ENCODE measurements around the gene KRT17.
"Not testable (repeated sequence)": the region's sequence is repeated elsewhere in the genome, so short reads cannot be mapped to it uniquely, and the experiment has no call there.

Gene KRT17

DNA sequence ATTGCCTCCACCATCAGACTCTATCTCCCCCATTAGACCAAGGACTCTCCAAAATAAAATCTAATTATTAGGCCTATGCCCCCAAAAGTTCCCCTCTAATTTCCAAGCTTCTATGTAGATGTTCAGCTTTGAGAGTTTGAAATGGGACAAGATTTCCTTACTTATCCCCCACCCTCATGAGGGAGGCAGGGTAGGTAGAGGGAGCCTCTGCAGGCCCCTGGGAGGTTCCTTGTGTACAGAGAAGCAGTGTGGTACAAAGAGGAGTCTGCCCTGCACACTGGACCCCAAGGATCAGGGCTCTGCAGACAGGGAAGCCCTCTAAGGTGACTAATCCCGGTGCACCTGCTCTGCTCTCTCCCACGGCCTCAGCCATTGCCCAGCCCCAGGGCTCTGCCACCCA is 2.5 kb downstream of the KRT17 start:
- no peak overlapping the region for H3K4me3 ChIP-seq (ENCODE audit: low read depth, low read length)

DNA sequence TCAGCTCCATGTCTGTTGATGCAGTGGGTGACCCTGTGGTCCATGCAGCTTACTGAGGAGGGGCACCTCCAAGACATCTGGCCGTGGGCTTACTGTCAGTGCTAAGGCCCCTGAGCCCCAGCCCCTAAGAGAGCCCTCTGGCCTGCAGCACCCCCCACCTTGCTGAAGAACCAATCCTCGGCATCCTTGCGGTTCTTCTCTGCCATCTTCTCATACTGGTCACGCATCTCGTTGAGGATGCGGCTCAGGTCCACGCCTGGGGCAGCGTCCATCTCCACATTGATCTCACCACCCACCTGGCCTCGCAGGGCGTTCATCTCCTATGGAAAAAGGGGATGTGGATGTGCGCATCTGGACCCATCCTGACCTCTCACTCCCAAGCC is 2.9 kb downstream of the KRT17 start:
- not testable (repeated sequence) for H3K4me3 ChIP-seq (ENCODE audit: low read depth, low read length)

GRCh38 chr17:41620583-41621434 is 3.6 kb downstream of the KRT17 start:
- no peak overlapping the region for H3K4me3 ChIP-seq (ENCODE audit: low read depth, low read length)

GRCh38 chr17:41619927-41620582 is 4.3 kb downstream of the KRT17 start:
- not testable (repeated sequence) for H3K4me3 ChIP-seq (ENCODE audit: low read depth, low read length)

- no peak overlapping the region for H3K4me3 ChIP-seq (ENCODE audit: low read depth, low read length)
Measured at GRCh38 chr17:41619036-41619926, 5.1 kb downstream of the KRT17 start.

DNA sequence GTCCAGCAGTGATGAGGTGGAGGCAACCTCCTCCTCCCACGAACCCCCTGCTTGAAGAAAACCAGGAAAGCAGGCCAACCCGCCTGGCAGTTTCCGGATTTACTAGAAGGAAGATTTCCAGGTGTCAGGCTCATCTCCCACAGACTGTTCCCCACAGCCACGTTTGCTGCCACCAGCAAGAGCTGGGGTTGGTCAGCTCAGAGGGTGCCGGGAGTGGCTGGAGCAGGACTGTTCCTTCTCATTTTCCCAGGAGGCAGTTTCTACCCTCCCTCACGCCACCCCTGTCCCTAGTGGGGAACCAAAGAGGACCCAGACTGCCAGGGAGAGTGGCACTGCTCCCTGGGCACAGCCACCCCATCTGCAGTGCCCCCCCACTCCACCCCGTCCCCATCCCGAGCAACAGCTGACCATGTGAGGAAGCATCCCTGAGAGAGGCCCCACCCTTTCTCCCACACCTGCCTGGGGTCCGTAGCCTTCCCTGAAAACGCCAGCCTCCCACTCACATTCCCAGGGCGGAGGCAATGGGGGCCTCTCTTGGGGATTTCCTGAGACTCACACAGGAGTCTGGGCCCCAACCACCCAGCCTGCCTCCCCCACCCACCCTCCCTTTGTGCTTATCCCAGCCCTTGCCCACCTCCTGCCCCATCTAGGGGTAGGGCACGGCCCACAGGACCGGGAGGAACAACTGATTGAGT is 5.9 kb downstream of the KRT17 start:
- H3K4me3 ChIP-seq (ENCODE audit: low read depth, low read length), result no peak overlapping the region

- no peak overlapping the region for H3K4me3 ChIP-seq (ENCODE audit: low read depth, low read length)
Measured at GRCh38 chr17:41617698-41618097, 6.7 kb downstream of the KRT17 start.

- H3K4me3 ChIP-seq (ENCODE audit: low read depth, low read length), result no peak overlapping the region
Measured at GRCh38 chr17:41617136-41617535, 7.2 kb downstream of the KRT17 start.

DNA sequence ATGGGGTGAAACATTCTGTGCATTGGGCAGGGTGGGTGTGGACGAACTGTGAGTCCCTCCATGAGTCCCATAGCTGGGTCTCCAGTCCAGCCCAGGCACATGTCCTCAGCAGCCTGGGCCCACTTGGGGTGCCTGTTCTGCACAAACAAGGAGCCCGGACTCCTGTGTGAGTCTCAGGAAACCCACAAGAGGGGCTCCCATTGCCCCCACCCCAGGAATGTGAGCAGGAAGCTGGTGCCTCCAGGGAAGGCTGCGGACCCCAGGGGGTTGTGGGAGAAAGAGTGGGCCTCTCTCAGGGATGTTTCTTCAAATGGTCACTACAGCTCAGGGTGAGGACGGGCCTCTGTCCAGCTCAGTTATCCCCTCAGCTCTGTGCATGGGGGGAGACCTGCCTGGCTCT is 7.9 kb downstream of the KRT17 start:
- not testable (repeated sequence) for H3K4me3 ChIP-seq (ENCODE audit: low read depth, low read length)

DNA sequence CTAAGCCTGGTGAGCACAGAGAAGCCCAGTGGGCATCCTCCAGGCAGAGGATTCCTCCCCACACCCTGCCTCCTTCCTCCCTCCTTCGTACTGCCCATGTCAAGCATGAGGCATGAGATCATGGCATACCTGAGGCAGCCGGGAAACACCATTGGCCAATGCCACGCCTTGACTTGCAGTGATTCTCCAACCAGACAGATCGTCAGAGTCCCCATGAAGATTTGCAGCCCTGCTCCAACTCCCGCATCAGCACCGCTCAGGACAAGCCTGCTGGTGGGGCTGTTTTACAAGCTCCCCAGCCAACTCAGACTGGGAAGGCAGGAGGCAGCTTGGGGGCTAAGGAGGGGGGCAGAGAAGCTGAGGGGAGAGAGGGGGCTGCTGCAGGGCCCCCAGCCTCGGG is 8.9 kb downstream of the KRT17 start:
- H3K4me3 ChIP-seq (ENCODE audit: low read depth, low read length), result no peak overlapping the region

DNA sequence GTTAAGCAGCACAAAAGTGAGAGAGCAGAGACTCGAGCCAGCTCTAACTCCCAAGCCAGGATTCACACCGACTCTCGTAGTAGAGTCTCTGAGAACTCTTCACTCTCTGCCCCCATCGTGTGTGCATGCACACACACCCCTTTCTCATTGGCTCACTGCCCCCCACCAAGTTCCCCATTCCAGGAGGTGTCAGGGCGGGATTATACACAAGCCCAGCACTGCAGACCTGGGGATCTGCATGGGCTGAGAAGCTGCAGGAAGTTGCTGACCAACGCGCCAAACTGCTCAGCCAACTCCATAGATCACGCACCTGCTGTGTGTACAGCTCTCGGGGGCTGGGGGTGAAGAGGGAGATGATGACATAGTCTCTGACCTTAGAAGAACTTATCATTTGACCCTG is 9.6 kb downstream of the KRT17 start:
- not testable (repeated sequence) for H3K4me3 ChIP-seq (ENCODE audit: low read depth, low read length)

DNA sequence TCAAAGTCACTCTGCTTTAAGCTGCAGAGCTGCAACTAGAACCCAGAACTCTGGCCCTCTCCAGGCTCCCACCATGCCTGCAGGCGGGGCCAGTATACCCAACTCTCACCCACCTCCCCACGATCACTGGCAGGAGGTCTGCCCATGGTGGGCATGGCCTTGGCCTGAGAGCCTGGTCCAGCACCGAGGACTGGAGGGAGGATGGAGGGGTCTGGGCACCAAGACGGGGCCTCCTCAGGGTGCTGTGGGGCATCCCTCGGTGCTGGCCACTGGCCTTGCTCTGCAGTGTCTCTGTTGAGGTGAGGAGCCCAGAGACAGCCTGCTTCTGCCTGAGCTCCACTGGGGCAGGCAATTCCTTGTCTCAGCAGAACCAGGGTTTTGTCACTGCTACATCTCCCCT is 10.3 kb downstream of the KRT17 start:
- no peak overlapping the region for H3K4me3 ChIP-seq (ENCODE audit: low read depth, low read length)

DNA sequence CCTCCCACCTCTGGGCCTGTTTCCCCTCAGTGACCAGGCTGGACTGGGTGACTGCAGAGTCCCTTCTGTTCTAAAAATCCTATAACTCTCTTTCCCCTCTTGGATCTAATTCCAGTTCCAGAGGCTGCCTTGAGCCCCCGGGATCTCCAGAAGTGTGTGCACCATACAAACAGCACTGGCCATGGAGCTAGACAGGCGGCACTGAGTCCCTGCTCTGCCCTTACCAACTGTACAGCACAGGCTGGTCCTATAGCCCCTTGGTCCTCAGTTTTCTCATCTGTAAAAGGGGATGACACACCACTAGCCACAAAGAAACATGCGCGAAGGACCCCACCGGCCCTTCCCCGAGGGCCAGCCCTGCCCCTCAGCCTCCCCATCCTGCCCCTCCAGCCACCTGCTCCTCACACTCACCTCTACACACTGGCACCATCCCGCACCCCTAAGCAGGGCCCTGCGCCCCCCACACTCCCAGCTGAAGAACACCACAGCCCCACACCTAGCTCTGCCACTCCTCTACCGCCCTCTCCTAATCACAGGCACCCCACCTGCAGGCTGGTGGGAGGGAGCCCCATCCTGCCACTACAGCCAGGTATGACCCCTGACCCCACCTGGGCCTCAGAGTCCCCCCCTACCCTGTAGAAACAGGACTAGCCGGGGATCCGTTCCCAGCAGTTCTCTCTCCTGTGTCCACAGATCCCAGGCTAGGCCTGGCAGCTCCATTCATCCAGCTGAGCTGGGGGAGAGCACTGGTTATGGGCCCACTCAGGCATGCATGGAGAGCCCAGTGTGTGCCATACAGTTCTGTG is 10.9 kb downstream of the KRT17 start:
- H3K4me3 ChIP-seq (ENCODE audit: low read depth, low read length), result no peak overlapping the region

GRCh38 chr17:41612376-41613160 is 11.8 kb downstream of the KRT17 start, which contains the start of gene KRT16:
Gene KRT16, minus strand, starts transcription at chr17:41612767. Its CDS starts 79 bp downstream, at chr17:41612688.
- not testable (repeated sequence) for H3K4me3 ChIP-seq (ENCODE audit: low read depth, low read length)

DNA sequence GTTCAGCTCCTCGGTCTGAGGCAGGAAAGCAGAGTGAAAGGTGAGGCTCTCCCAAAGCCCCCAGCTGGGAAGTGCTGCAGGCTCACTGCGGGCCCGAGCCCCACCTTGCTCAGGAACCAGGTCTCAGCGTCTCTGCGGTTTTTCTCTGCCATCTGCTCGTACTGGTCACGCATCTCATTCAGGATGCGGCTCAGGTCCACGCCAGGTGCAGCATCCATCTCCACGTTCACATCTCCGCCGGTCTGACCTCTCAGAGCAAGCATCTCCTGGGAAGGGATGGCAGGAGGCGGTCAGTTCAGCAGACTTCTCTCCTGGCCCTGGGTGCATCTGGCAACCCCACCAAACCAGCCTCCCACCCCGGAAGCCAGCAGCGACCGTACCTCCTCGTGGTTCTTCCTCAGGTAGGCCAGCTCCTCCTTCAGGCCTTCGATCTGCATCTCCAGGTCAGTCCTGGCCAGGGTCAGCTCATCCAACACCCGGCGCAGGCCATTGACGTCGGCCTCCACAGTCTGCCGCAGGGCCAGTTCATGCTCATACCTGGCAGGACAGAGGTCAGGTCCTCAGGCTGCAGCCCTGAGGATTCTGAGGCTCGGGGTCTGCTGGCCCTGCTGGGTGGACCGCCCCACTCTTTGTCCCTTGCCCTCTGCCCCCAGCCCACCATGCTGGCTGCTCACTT is 13.3 kb downstream of the KRT17 start:
- H3K4me3 ChIP-seq (ENCODE audit: low read depth, low read length), result no peak overlapping the region

GRCh38 chr17:41610061-41610517 is 14.3 kb downstream of the KRT17 start:
- not testable (repeated sequence) for H3K4me3 ChIP-seq (ENCODE audit: low read depth, low read length)

DNA sequence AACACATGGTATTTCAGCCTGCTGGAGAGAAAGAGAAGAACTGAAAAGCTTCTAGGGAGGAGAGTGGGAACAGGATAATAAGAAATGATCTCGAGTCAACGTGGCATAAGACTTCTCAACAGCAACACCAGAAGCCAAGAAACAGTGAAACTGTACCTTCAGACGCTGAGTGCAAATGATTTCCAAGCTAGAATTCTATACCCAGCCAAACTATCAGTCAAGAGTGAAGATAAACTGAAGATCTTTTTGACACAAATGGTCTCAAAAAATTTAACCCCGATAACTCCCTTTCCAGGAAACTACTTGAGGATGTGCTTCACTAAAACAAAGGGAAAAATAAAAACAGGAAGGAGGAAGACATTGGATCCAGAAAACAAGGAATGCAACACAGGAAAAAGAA is 17.4 kb downstream of the KRT17 start:
- H3K4me3 ChIP-seq (ENCODE audit: low read depth, low read length), result not testable (repeated sequence)

GRCh38 chr17:41602524-41602923 is 21.9 kb downstream of the KRT17 start:
- no peak overlapping the region for H3K4me3 ChIP-seq (ENCODE audit: low read depth, low read length)

GRCh38 chr17:41600318-41600717 is 24.1 kb downstream of the KRT17 start:
- H3K4me3 ChIP-seq (ENCODE audit: low read depth, low read length), result no peak overlapping the region
